H9 (cell line): ENCODE measurements around the gene CER1. TPM values are rescaled to one million over a fixed set of nuclear protein-coding genes. Genes with fewer than 3 reads are reported as not detected.

Experiments used
- DNase-seq: peaks from one replicate; pipeline ENCODE4 v3.0.0-alpha.2; 2017
- H2AFZ ChIP-seq: one replicate; pipeline ENCODE4 v1.6.1; 2013; ENCODE audit warnings: mild to moderate bottlenecking, low read length, control low read depth, moderate library complexity
- H2AK5ac ChIP-seq: 2 replicates; pipeline ENCODE4 v1.6.1; 2013; ENCODE audit warnings: low read length, control low read depth, mixed read lengths; ENCODE audit not compliant: insufficient read length
- H2BK120ac ChIP-seq: one replicate; pipeline ENCODE4 v1.6.1; 2013; ENCODE audit warnings: low read depth, mild to moderate bottlenecking, low read length, control low read depth, inconsistent platforms; ENCODE audit not compliant: poor library complexity, severe bottlenecking
- H2BK12ac ChIP-seq: 2 replicates; pipeline ENCODE4 v1.6.1; 2013; ENCODE audit warnings: low read length, control low read depth, mixed read lengths, low read depth; ENCODE audit not compliant: insufficient read length
- H2BK15ac ChIP-seq: 2 replicates; pipeline ENCODE4 v1.6.1; 2013; ENCODE audit warnings: low read depth, low read length, control low read depth
- H2BK20ac ChIP-seq: one replicate; pipeline ENCODE4 v1.6.1; 2013; ENCODE audit warnings: low read depth, mild to moderate bottlenecking, low read length, control low read depth, inconsistent platforms; ENCODE audit not compliant: poor library complexity, severe bottlenecking
- H2BK5ac ChIP-seq: 2 replicates; pipeline ENCODE4 v1.6.1; 2013; ENCODE audit warnings: low read length, control low read depth, mixed read lengths; ENCODE audit not compliant: insufficient read length
- H3K14ac ChIP-seq: 2 replicates; pipeline ENCODE4 v1.6.1; 2013; ENCODE audit warnings: low read length, control low read depth; ENCODE audit not compliant: insufficient read depth
- H3K18ac ChIP-seq: 2 replicates; pipeline ENCODE4 v1.6.1; 2013; ENCODE audit warnings: low read depth, mild to moderate bottlenecking, mixed read lengths, low read length, control low read depth; ENCODE audit not compliant: insufficient read length
- H3K23ac ChIP-seq: 2 replicates; pipeline ENCODE4 v1.6.1; 2013; ENCODE audit warnings: low read length, control low read depth, mixed read lengths, low read depth; ENCODE audit not compliant: insufficient read length
- H3K23me2 ChIP-seq: 2 replicates; pipeline ENCODE4 v1.6.1; 2013; ENCODE audit warnings: low read depth, mild to moderate bottlenecking, mixed read lengths, low read length, control low read depth; ENCODE audit not compliant: insufficient read length, poor library complexity, severe bottlenecking
- H3K27ac ChIP-seq: 2 replicates; pipeline ENCODE4 v1.5.1; 2013; ENCODE audit warnings: low read length, control low read depth, mixed read lengths, low read depth; ENCODE audit not compliant: insufficient read length
- H3K27me3 ChIP-seq: 2 replicates; pipeline ENCODE4 v1.6.1; 2013; ENCODE audit warnings: low read length, control low read depth, inconsistent platforms; ENCODE audit not compliant: insufficient read depth
- H3K4ac ChIP-seq: 2 replicates; pipeline ENCODE4 v1.6.1; 2013; ENCODE audit warnings: low read depth, mild to moderate bottlenecking, control low read depth, inconsistent platforms, low read length, moderate library complexity
- H3K4me1 ChIP-seq: 2 replicates; pipeline ENCODE4 v1.6.1; 2013; ENCODE audit warnings: low read length, control low read depth, inconsistent platforms; ENCODE audit not compliant: insufficient read depth
- H3K4me2 ChIP-seq: 2 replicates; pipeline ENCODE4 v1.6.1; 2013; ENCODE audit warnings: low read length, control low read depth, mixed read lengths; ENCODE audit not compliant: insufficient read length, insufficient read depth
- H3K56ac ChIP-seq: 2 replicates; pipeline ENCODE4 v1.6.1; 2013; ENCODE audit warnings: low read depth, mild to moderate bottlenecking, mixed read lengths, low read length, control low read depth; ENCODE audit not compliant: insufficient read length
- H3K79me1 ChIP-seq: 2 replicates; pipeline ENCODE4 v1.6.1; 2013; ENCODE audit warnings: low read depth, mild to moderate bottlenecking, moderate library complexity, low read length, control low read depth, inconsistent platforms; ENCODE audit not compliant: insufficient read depth, poor library complexity, severe bottlenecking
- H3K79me2 ChIP-seq: 2 replicates; pipeline ENCODE4 v1.6.1; 2013; ENCODE audit warnings: low read length, control low read depth, inconsistent platforms; ENCODE audit not compliant: insufficient read depth
- H3K9ac ChIP-seq: 2 replicates; pipeline ENCODE4 v1.6.1; 2013; ENCODE audit warnings: low read length, control low read depth, mixed read lengths; ENCODE audit not compliant: insufficient read length; ENCODE audit errors: extremely low read depth
- H3K9me3 ChIP-seq: one replicate; pipeline ENCODE4 v1.6.1; 2013; ENCODE audit warnings: low read depth, low read length, inconsistent platforms; ENCODE audit not compliant: control insufficient read depth
- H3T11ph ChIP-seq: one replicate; pipeline ENCODE4 v1.6.1; 2013; ENCODE audit warnings: mild to moderate bottlenecking, low read length, control low read depth, inconsistent platforms
- H4K20me1 ChIP-seq: one replicate; pipeline ENCODE4 v1.6.1; 2013; ENCODE audit not compliant: control insufficient read depth, insufficient read length, insufficient read depth
- H4K5ac ChIP-seq: 2 replicates; pipeline ENCODE4 v1.6.1; 2013; ENCODE audit warnings: low read depth, mild to moderate bottlenecking, mixed read lengths, low read length, control low read depth; ENCODE audit not compliant: insufficient read length
- H4K8ac ChIP-seq: replicated peaks from 2 replicates; pipeline ENCODE4 v1.6.1; 2013; ENCODE audit warnings: low read length, control low read depth, mixed read lengths, low read depth; ENCODE audit not compliant: insufficient read length
- H4K91ac ChIP-seq: 2 replicates; pipeline ENCODE4 v1.6.1; 2013; ENCODE audit warnings: low read depth, mild to moderate bottlenecking, moderate library complexity, mixed read lengths, low read length, control low read depth; ENCODE audit not compliant: insufficient read length
- H3K27ac Mint-ChIP-seq, 3 experiments: 2 replicates in 2 of 3; 3 replicates in 1 of 3; pipeline ENCODE4 v1.8.0; 2020 to 2021; ENCODE audit warnings: mixed read lengths in 3 of 3, mild to moderate bottlenecking in 1 of 3, moderate library complexity in 1 of 3
- H3K27me3 Mint-ChIP-seq: 2 replicates; pipeline ENCODE4 v1.8.0; 2021; ENCODE audit warnings: low read depth, mild to moderate bottlenecking, moderate library complexity, mixed read lengths
- H3K36me3 Mint-ChIP-seq, 3 experiments: 2 replicates in 2 of 3; 3 replicates in 1 of 3; pipeline ENCODE4 v1.8.0; 2020 to 2021; ENCODE audit warnings: low read depth in 3 of 3, mixed read lengths in 3 of 3; ENCODE audit not compliant: insufficient read depth in 1 of 3
- H3K4me1 Mint-ChIP-seq, 2 experiments: 2 replicates each; pipeline ENCODE4 v1.8.0; 2020; ENCODE audit warnings: mixed read lengths in 2 of 2
- H3K4me3 Mint-ChIP-seq, 2 experiments: 2 replicates in 1 of 2; 3 replicates in 1 of 2; pipeline ENCODE4 v1.8.0; 2020 to 2021; ENCODE audit warnings: mild to moderate bottlenecking in 2 of 2, mixed read lengths in 2 of 2, moderate library complexity in 1 of 2
- H3K9me3 Mint-ChIP-seq, 2 experiments: 2 replicates in 1 of 2; 3 replicates in 1 of 2; pipeline ENCODE4 v1.8.0; 2020; ENCODE audit warnings: mild to moderate bottlenecking in 2 of 2, mixed read lengths in 2 of 2, moderate library complexity in 1 of 2
- WGBS: extraction: QIAGEN DNeasy Blood & Tissue Kit; methylation state at CpG from one replicate; pipeline ENCODE4 v1.1.7; 2013; ENCODE audit warnings: missing lambda C conversion rate, low lambda C conversion rate, mixed read lengths; ENCODE audit not compliant: insufficient read length; ENCODE audit errors: extremely low coverage; 5-methylcytosine and 5-hydroxymethylcytosine counted together
- total RNA-seq: library from RNA; stranded (reverse); gene quantifications from 2 replicates; pipeline ENCODE4 v1.2.1, GENCODE V29; 2021
- TF ChIP-seq, protein P1 (sequence below): fragments of 200-600 bp; sonication (generic); conservative IDR thresholded peaks from 3 replicates; pipeline ENCODE4 v1.8.0; 2021; ENCODE audit warnings: antibody characterized with exemption, mild to moderate bottlenecking

Gene CER1
- total RNA-seq, 1 experiment from 2014 or later, result 22.3 TPM

- no peak overlapping the region for H2BK12ac ChIP-seq
- H3K4me2 ChIP-seq, result no peak overlapping the region
- DNase-seq, result no peak
- no peak overlapping the region for H4K8ac ChIP-seq
- H4K20me1 ChIP-seq, result no peaks in the 10 kb centered on the region
- H3K4me1 ChIP-seq, result no peaks in the 10 kb centered on the region
- Mint-ChIP-seq H3K27ac (no peak overlapping the region), H3K27me3 (no peaks in the 10 kb centered on the region), H3K4me3 (no peak overlapping the region), H3K9me3 (no peaks in the 10 kb centered on the region), H3K4me1 (no peaks in the 10 kb centered on the region; a peak in 1 of 4 replicates), H3K36me3 (peaks cover 0 to 4% (median 0%) of the 10 kb centered on the region in 3 experiments; a peak in 1 of 7 replicates)
- H3K79me2 ChIP-seq, result no peaks in the 10 kb centered on the region; the same call in 1 of the 2 replicates
- no peak overlapping the region for H2BK5ac ChIP-seq
- H2AFZ ChIP-seq, result no peak overlapping the region
- H3K9ac ChIP-seq, result no peak overlapping the region
- no peak overlapping the region for H3K4ac ChIP-seq
- H3K27ac ChIP-seq, result no peak overlapping the region
- no peaks in the 10 kb centered on the region for H3K79me1 ChIP-seq
- H2BK120ac ChIP-seq, result no peak overlapping the region
- H3K14ac ChIP-seq, result no peak overlapping the region
- no peak overlapping the region for H4K5ac ChIP-seq
- H3K56ac ChIP-seq, result no peak overlapping the region
- WGBS, result no CpG with 5 or more reads among the region's 1 CpG
- H3K18ac ChIP-seq, result no peak overlapping the region
- H3K9me3 ChIP-seq, result no peaks in the 10 kb centered on the region
- no peak overlapping the region for H3K23ac ChIP-seq
- no peaks in the 10 kb centered on the region for H3K27me3 ChIP-seq
- H2AK5ac ChIP-seq, result no peak overlapping the region
- TF ChIP-seq, protein P1, sequence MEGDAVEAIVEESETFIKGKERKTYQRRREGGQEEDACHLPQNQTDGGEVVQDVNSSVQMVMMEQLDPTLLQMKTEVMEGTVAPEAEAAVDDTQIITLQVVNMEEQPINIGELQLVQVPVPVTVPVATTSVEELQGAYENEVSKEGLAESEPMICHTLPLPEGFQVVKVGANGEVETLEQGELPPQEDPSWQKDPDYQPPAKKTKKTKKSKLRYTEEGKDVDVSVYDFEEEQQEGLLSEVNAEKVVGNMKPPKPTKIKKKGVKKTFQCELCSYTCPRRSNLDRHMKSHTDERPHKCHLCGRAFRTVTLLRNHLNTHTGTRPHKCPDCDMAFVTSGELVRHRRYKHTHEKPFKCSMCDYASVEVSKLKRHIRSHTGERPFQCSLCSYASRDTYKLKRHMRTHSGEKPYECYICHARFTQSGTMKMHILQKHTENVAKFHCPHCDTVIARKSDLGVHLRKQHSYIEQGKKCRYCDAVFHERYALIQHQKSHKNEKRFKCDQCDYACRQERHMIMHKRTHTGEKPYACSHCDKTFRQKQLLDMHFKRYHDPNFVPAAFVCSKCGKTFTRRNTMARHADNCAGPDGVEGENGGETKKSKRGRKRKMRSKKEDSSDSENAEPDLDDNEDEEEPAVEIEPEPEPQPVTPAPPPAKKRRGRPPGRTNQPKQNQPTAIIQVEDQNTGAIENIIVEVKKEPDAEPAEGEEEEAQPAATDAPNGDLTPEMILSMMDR, result no peak
- H3T11ph ChIP-seq, result no peak overlapping the region
- no peaks in the 10 kb centered on the region for H3K23me2 ChIP-seq
- no peak overlapping the region for H2BK15ac ChIP-seq
- no peak overlapping the region for H2BK20ac ChIP-seq
- no peak overlapping the region for H4K91ac ChIP-seq
Measured at GRCh38 chr9:14760060-14760459, 37.5 kb upstream of the CER1 start.
